AG09309 (cell line): ENCODE results near the gene SIGMAR1.

Experiments used
- DNase-seq: peaks from one replicate; pipeline ENCODE4 v3.0.0-alpha.2; 2010; ENCODE audit warnings: low read depth
- H3K4me3 ChIP-seq: 2 replicates; pipeline ENCODE4 v1.5.1; 2011; ENCODE audit warnings: mild to moderate bottlenecking, low read depth, low read length, moderate library complexity; ENCODE audit not compliant: control insufficient read depth
- TF ChIP-seq, protein P1 (sequence below): IDR thresholded peaks from 2 replicates; pipeline ENCODE4 v1.5.1; 2011; ENCODE audit warnings: mild to moderate bottlenecking, low read depth, low read length, inconsistent platforms; ENCODE audit not compliant: insufficient read depth, control insufficient read depth; ENCODE audit errors: missing control alignments

SIGMAR1 gene

DNA sequence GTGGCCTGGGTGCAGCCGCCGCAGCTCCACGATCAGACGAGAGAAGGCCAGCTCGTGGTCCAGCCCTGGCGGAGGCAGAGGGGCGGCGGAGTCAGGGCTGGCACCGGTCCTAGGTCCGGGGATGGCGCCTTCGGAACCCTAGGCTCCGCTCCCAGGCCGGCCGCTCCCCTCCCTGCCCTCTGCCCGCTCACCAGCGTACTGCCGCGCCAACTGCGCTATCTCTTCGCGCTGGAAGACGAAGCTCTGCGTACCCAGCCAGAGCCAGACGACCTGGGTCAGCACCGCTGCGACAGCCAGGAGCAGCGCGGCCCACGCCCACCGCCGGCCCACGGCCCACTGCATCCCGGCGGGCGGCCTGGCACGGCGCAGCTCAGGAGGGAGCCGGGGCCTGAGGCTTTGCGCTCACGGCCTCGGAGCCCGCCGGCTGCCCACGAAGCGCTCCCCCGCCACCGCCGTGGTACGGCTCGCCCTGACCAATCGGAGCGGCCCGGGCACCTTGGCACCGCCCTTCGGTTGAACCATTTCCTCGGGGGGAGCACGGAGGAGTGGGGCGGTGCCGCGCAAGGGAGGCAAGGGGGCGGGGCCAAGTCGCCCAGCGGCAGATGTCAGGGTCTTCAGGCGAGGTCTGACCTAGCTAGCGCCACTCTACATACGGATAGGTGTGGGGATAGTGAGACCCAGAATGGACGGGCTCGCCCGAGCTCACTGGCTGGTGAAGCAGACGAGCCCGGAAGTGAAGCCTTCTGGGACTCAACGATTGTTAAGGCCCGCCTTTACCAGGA is at the start of gene SIGMAR1:
Gene SIGMAR1, minus strand, starts transcription at position 432 of the 782 bp plus-strand sequence. Its CDS starts 90 bp downstream, at position 342.
- peak; percentile 63 for DNase-seq
- TF ChIP-seq, protein P1, sequence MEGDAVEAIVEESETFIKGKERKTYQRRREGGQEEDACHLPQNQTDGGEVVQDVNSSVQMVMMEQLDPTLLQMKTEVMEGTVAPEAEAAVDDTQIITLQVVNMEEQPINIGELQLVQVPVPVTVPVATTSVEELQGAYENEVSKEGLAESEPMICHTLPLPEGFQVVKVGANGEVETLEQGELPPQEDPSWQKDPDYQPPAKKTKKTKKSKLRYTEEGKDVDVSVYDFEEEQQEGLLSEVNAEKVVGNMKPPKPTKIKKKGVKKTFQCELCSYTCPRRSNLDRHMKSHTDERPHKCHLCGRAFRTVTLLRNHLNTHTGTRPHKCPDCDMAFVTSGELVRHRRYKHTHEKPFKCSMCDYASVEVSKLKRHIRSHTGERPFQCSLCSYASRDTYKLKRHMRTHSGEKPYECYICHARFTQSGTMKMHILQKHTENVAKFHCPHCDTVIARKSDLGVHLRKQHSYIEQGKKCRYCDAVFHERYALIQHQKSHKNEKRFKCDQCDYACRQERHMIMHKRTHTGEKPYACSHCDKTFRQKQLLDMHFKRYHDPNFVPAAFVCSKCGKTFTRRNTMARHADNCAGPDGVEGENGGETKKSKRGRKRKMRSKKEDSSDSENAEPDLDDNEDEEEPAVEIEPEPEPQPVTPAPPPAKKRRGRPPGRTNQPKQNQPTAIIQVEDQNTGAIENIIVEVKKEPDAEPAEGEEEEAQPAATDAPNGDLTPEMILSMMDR: no peak
- peak within 1 kb of the TSS; percentile 93 for H3K4me3 ChIP-seq

DNA sequence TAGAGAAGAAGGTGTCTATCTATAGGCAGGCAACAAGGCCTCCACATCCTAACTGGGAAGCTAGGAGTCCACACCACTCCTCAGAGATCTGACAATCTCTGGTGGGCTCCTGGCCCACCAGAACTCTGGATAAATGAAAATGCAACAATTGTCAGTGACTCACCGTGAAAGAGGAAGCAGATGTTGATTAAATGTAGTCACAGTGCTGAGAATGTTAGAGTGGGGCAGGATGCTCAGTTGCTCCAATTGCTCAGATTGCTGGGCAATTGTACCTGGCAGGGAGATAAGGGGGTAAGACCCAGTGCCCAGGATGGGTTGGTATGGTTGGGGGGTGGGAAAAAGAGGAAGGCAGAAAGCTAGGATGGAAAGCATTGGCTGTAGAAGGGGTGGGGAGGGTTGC is 49.1 kb upstream of the SIGMAR1 start:
- TF ChIP-seq, protein P1: no peak
- no peak for DNase-seq
- no peak overlapping the region for H3K4me3 ChIP-seq

DNA sequence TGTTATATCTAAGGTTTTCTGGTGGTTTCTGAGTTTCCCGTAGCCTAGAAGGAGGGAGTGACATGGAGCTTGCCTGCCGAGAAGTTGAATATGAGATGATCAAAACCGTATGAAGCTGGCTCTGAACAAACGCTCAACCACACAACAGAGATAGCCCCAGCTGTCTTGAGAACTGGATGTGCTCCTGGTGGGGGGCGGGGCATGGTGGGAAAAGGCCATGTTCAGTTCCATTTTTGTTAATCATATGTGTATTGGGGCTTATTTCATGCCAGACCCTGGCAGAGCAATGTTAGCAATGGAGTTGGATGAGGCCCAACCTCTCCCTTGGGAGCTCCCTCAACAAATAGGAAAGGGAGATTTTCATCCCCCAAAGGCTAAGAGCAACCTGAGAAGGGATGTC is 48.6 kb upstream of the SIGMAR1 start:
- no peak for DNase-seq
- TF ChIP-seq, protein P1: no peak
- no peak overlapping the region for H3K4me3 ChIP-seq

DNA sequence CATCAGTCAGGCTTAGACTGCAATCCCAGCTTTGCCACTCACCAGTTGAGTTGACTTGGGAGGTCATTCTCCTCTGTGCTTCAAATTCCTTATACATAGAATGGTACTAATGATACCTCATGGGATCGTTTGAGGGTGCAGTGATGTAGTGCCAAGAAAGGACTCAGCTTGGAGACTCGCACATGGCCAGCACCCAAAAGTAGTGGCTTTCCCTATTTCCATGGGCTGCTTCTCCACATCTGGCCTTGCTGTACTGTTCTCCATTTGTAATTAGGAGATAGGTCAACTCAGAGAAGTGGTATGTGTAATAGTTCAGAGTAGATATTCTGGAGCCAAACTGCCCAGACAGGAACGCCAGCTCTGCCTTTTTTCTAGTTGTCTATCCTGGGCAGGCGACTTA is 48.0 kb upstream of the SIGMAR1 start:
- TF ChIP-seq, protein P1: no peak
- no peak overlapping the region for H3K4me3 ChIP-seq
- DNase-seq: no peak

DNA sequence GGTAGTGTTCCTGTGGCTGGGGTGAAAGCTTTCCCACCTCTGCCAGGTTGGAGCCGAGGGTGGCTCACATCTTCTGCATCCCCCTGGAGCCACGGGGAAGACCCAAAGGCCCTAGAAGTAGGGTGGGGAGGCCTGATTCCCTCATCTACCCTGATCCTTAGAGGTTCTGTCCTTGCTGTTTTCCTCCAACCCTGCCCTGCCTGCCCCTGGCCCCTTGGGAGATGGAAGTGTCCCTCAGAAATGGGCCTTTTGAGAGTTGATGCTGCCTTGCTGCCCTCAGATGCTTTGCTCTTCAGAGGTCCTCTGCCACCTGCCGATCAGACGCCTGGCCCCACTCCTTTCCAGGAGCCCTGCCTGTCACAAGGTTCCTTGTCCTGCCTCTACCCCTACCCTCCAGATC is 47.2 kb upstream of the SIGMAR1 start:
- DNase-seq: no peak
- H3K4me3 ChIP-seq: no peak overlapping the region
- TF ChIP-seq, protein P1: no peak

DNA sequence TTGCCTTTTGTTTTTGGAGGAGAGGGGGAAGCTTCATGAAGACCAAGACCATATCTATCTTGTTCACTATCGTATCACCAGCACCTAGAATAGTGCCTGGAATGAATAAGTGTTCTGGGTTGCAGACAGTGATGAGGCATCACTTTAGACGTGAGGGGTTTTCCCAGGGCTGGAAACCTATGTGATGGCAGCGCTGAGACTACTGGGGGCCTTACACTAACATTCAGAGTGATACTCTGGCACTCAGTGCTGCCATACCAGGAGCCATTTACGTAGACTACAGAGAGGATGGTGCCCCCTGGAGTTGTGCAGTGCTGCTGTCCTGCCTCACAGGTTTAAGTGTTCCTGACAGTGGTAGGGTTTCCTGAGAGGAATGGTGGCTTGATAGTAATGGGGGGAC is 46.6 kb upstream of the SIGMAR1 start:
- DNase-seq: no peak
- no peak overlapping the region for H3K4me3 ChIP-seq
- TF ChIP-seq, protein P1: no peak
